ENCODE results near the gene DNM3. TPM values are rescaled to one million over a fixed set of nuclear protein-coding genes. Genes with fewer than 3 reads are reported as not detected.

Gene DNM3
- polyA plus RNA-seq, 1 donor (not counting 4 experiments of a cell fraction or from before 2014, with no cell fraction given): 2.0 TPM

DNA sequence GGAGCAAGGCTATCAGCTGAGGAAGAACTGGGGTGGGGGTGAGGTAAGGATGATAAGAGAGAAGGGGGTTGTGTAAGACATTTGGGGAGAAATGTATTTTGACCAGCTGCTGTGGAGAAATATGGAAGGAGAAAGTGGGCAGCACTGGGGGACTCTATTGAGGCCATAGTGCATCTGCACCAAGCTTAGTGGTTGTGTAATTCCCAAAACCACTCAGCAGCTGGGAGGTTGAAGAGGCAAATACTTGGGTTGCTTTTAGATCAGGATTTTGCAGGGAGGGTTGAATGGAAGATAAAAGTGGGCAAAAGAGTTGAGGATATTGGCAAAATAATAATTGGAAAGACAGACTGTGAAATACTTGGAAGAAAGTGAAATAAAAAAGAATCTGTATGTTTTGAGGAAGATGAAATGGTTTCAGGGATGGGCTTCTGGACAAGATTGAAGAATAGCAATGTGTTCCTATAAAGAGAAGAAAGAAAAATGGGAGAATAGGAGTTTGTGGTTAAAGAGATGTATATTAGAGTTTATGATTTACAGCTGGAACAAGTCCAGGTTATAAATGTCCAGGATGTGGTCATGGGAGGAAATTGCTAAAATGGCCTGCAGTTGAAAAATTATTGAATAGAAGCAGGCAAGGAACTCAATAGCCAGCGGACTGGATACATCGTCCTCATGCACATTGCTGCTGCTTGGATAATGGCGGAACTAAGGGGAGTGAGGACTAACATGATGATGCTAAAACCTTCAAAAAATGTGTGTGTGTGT lies 162.7 kb downstream of the DNM3 start:
- no peaks in the 10 kb centered on the region for H4K20me1 ChIP-seq (ENCODE audit: control insufficient read depth, extremely low read depth, insufficient read depth, low read length)
- no peak overlapping the region for H2AFZ ChIP-seq (ENCODE audit: control insufficient read depth, low read length)
- dilution Hi-C loops (cut with MboI; ENCODE audit: extremely low pct_ligation_motif_present, low sequenced_read_pairs): no loop called here
- FAIRE-seq: no peak
- H3K9me3 ChIP-seq (ENCODE audit: control insufficient read depth, low read depth, low read length): no peaks in the 10 kb centered on the region
- H3K4me2 ChIP-seq (ENCODE audit: control insufficient read depth, extremely low read depth, insufficient read depth, low read depth, low read length): no peak overlapping the region
- no peaks in the 10 kb centered on the region for H3K27me3 ChIP-seq (ENCODE audit: control insufficient read depth, extremely low read depth, insufficient read depth, low read length)
- H3K36me3 ChIP-seq (ENCODE audit: control insufficient read depth in 2 of 2, extremely low read depth in 1 of 2, insufficient read depth in 2 of 2, low read length in 2 of 2): no peaks in the 10 kb centered on the region
- no peak overlapping the region for H3K4me3 ChIP-seq (ENCODE audit: control insufficient read depth in 2 of 3, extremely low read depth in 1 of 3, insufficient read depth in 2 of 3, low read depth in 1 of 3, low read length in 3 of 3)
- no peak overlapping the region for H3K27ac ChIP-seq (ENCODE audit: control insufficient read depth, insufficient read depth, low read length)
- no peaks in the 10 kb centered on the region for H3K79me2 ChIP-seq (ENCODE audit: control insufficient read depth, insufficient read depth, low read length)
- H3K9ac ChIP-seq (ENCODE audit: control insufficient read depth, extremely low read depth, insufficient read depth, low read length): no peak overlapping the region
- no peak for DNase-seq (ENCODE audit: low read depth, low spot score)
- H3K4me1 ChIP-seq (ENCODE audit: control insufficient read depth, extremely low read depth, insufficient read depth, low read length): peaks cover 19% of the 10 kb centered on the region
- TF ChIP-seq EZH2 (IDR thresholded peaks at IDR 0.05; ENCODE audit: low read length): no peak
- TF ChIP-seq, protein P1, sequence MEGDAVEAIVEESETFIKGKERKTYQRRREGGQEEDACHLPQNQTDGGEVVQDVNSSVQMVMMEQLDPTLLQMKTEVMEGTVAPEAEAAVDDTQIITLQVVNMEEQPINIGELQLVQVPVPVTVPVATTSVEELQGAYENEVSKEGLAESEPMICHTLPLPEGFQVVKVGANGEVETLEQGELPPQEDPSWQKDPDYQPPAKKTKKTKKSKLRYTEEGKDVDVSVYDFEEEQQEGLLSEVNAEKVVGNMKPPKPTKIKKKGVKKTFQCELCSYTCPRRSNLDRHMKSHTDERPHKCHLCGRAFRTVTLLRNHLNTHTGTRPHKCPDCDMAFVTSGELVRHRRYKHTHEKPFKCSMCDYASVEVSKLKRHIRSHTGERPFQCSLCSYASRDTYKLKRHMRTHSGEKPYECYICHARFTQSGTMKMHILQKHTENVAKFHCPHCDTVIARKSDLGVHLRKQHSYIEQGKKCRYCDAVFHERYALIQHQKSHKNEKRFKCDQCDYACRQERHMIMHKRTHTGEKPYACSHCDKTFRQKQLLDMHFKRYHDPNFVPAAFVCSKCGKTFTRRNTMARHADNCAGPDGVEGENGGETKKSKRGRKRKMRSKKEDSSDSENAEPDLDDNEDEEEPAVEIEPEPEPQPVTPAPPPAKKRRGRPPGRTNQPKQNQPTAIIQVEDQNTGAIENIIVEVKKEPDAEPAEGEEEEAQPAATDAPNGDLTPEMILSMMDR (optimal IDR thresholded peaks at IDR 0.05 in 1 of 3, IDR thresholded peaks at IDR 0.05 in 1 of 3, conservative IDR thresholded peaks at IDR 0.05 in 1 of 3; ENCODE audit: extremely low read depth in 1 of 3, insufficient read depth in 2 of 3, low read length in 3 of 3): no peak
- H3K9me1 ChIP-seq (ENCODE audit: control insufficient read depth, extremely low read depth, insufficient read depth, low read length): no peaks in the 10 kb centered on the region

DNA sequence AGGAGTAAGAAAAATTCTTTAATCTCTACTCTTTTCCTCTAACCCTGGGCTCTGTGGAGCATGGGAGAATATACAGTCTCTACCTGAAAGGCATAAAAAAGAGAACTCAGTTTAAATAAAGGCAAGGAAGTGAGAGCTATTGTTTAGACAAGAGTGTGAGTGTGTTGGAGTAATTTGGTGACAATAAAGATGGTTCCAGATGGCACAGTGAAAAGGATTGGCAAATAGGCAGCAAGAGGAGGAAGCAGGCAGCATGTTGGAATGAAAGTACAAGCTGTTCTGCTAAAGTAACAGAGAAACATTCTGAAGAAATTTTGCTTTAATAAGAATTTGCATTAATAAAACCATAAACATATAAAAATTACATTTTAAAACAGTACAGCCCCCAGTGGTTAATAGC lies 163.4 kb downstream of the DNM3 start:
- FAIRE-seq (no peak), DNase-seq (ENCODE audit: low read depth, low spot score) (no peak)
- Histone ChIP-seq H3K9ac (ENCODE audit: control insufficient read depth, extremely low read depth, insufficient read depth, low read length) (no peak overlapping the region), H3K79me2 (ENCODE audit: control insufficient read depth, insufficient read depth, low read length) (no peaks in the 10 kb centered on the region), H3K4me1 (ENCODE audit: control insufficient read depth, extremely low read depth, insufficient read depth, low read length) (peaks cover 16% of the 10 kb centered on the region), H3K4me2 (ENCODE audit: control insufficient read depth, extremely low read depth, insufficient read depth, low read depth, low read length) (no peak overlapping the region), H3K36me3 (ENCODE audit: control insufficient read depth in 2 of 2, extremely low read depth in 1 of 2, insufficient read depth in 2 of 2, low read length in 2 of 2) (no peaks in the 10 kb centered on the region), H3K9me1 (ENCODE audit: control insufficient read depth, extremely low read depth, insufficient read depth, low read length) (no peaks in the 10 kb centered on the region), H3K27me3 (ENCODE audit: control insufficient read depth, extremely low read depth, insufficient read depth, low read length) (no peaks in the 10 kb centered on the region), H3K27ac (ENCODE audit: control insufficient read depth, insufficient read depth, low read length) (no peak overlapping the region), H4K20me1 (ENCODE audit: control insufficient read depth, extremely low read depth, insufficient read depth, low read length) (no peaks in the 10 kb centered on the region), H3K4me3 (ENCODE audit: control insufficient read depth in 2 of 3, extremely low read depth in 1 of 3, insufficient read depth in 2 of 3, low read depth in 1 of 3, low read length in 3 of 3) (no peak overlapping the region), H3K9me3 (ENCODE audit: control insufficient read depth, low read depth, low read length) (no peaks in the 10 kb centered on the region), H2AFZ (ENCODE audit: control insufficient read depth, low read length) (no peak overlapping the region)
- no peak for TF ChIP-seq EZH2 (IDR thresholded peaks at IDR 0.05; ENCODE audit: low read length)
- TF ChIP-seq, protein P1 (optimal IDR thresholded peaks at IDR 0.05 in 1 of 3, IDR thresholded peaks at IDR 0.05 in 1 of 3, conservative IDR thresholded peaks at IDR 0.05 in 1 of 3; ENCODE audit: extremely low read depth in 1 of 3, insufficient read depth in 2 of 3, low read length in 3 of 3): no peak
- dilution Hi-C loops (cut with MboI; ENCODE audit: extremely low pct_ligation_motif_present, low sequenced_read_pairs): no loop called here
